ENCODE results near the gene TSPAN13. TPM values are rescaled to one million over a fixed set of nuclear protein-coding genes. Genes with fewer than 3 reads are reported as not detected.
A peak's percentile ranks its signal among the peaks of the same experiment; 100 is the strongest.

Gene TSPAN13
- total and polyA plus RNA-seq, 8 donors: 3.6 to 74.5 (median 35.4) TPM

- peaks cover 0 to 21% (median 8%) of the 10 kb centered on the region in 4 donors for H3K4me1 ChIP-seq
- intact Hi-C loops (cut with DNase I; ENCODE audit: low total_unique reads): no loop called here
- WGBS, 5 donors: 77 to 82% (median 80%) methylated on average over 10 of the region's 10 CpGs
- H3K4me3 ChIP-seq: no peak overlapping the region
- no peak for DNase-seq
- no peak for TF ChIP-seq POLR2A (IDR thresholded peaks at IDR 0.05)
- no peak for TF ChIP-seq CTCF (IDR thresholded peaks at IDR 0.05)
- no peak for TF ChIP-seq EP300 (IDR thresholded peaks at IDR 0.05)
- no peak for TF ChIP-seq POLR2AphosphoS5 (IDR thresholded peaks at IDR 0.05)
- H3K36me3 ChIP-seq: no peaks in the 10 kb centered on the region
- H3K27me3 ChIP-seq: no peaks in the 10 kb centered on the region
- H3K9me3 ChIP-seq: no peaks in the 10 kb centered on the region
- H3K27ac ChIP-seq: no peak overlapping the region
These were observed 5.4 kb downstream of the TSPAN13 start for GRCh38 chr7:16758631-16759611.

GRCh38 chr7:16759840-16760239, 6.3 kb downstream of the TSPAN13 start:
- Histone ChIP-seq H3K27ac (no peak overlapping the region), H3K4me3 (no peak overlapping the region), H3K27me3 (no peaks in the 10 kb centered on the region), H3K9me3 (no peaks in the 10 kb centered on the region), H3K36me3 (no peaks in the 10 kb centered on the region), H3K4me1 (peaks cover 0 to 16% (median 5%) of the 10 kb centered on the region in 4 donors)
- 90 to 100% (median 94%) methylated on average over 1 of the region's 1 CpG for WGBS, 5 donors
- intact Hi-C loops (cut with DNase I; ENCODE audit: low total_unique reads): no loop called here
- TF ChIP-seq POLR2A (IDR thresholded peaks at IDR 0.05) (no peak), EP300 (IDR thresholded peaks at IDR 0.05) (no peak), CTCF (IDR thresholded peaks at IDR 0.05) (no peak), POLR2AphosphoS5 (IDR thresholded peaks at IDR 0.05) (no peak)
- DNase-seq: no peak

GRCh38 chr7:16762177-16762576, 8.6 kb downstream of the TSPAN13 start:
- 75 to 90% (median 80%) methylated on average over 4 of the region's 4 CpGs for WGBS, 5 donors
- no peak overlapping the region for H3K27ac ChIP-seq

GRCh38 chr7:16764942-16765341, 11.4 kb downstream of the TSPAN13 start:
- no peak for DNase-seq
- Histone ChIP-seq H3K9me3 (peaks cover 0 to 2% (median 0%) of the 10 kb centered on the region in 4 donors), H3K4me3 (no peak overlapping the region), H3K36me3 (no peaks in the 10 kb centered on the region), H3K4me1 (peaks cover 0 to 7% (median 0%) of the 10 kb centered on the region in 4 donors), H3K27me3 (no peaks in the 10 kb centered on the region), H3K27ac (peak overlapping the region in 1 of 5 donors; percentile 40)
- WGBS, 5 donors: 91 to 97% (median 93%) methylated on average over 3 of the region's 3 CpGs
- intact Hi-C loops (cut with DNase I; ENCODE audit: low total_unique reads): no loop called here
- no peak for TF ChIP-seq POLR2A (IDR thresholded peaks at IDR 0.05)
- no peak for TF ChIP-seq CTCF (IDR thresholded peaks at IDR 0.05)

More at GRCh38 chr7:16762177-16762576, 8.6 kb downstream of the TSPAN13 start:
- intact Hi-C loops (cut with DNase I; ENCODE audit: low total_unique reads): no loop called here
- H3K27me3 ChIP-seq: no peaks in the 10 kb centered on the region
- no peaks in the 10 kb centered on the region for H3K36me3 ChIP-seq
- no peak for TF ChIP-seq CTCF (IDR thresholded peaks at IDR 0.05)
- TF ChIP-seq POLR2AphosphoS5 (IDR thresholded peaks at IDR 0.05): no peak
- TF ChIP-seq EP300 (IDR thresholded peaks at IDR 0.05): no peak
- TF ChIP-seq POLR2A (IDR thresholded peaks at IDR 0.05): no peak
- DNase-seq: no peak
- peaks cover 0 to 7% (median 0%) of the 10 kb centered on the region in 4 donors for H3K4me1 ChIP-seq
- no peaks in the 10 kb centered on the region for H3K9me3 ChIP-seq
- no peak overlapping the region for H3K4me3 ChIP-seq

All from stomach (tissue), 9 donors.